Amniotic epithelial cell (primary cell): ENCODE data around the gene TOX2.
"Not testable (repeated sequence)": the region's sequence is repeated elsewhere in the genome, so short reads cannot be mapped to it uniquely, and the experiment has no call there.

Source experiments
- DNase-seq: peaks from one replicate; pipeline ENCODE4 v3.0.0-alpha.2; 2010; ENCODE audit warnings: low read depth

The TOX2 gene

DNA sequence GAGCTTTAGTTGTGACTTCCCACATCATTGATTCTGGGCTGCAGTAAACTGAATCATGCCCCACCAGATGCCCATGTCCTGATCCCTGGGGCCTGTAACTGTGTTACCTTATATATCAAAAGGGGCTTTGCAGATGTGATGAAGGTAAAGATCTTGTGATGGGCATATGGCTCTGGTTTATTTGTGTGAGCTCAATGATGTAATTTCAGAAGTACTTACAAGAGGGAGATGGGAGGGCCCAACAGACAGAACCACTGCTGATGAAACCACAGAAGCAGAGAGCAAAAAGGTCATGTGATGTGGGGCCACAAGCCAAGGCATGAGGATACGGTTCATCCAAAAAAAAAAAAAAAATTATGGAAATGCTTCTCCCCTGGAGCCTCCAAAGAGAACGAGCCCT lies 118.7 kb downstream of the TOX2 start:
- DNase-seq = peak; percentile 58

DNA sequence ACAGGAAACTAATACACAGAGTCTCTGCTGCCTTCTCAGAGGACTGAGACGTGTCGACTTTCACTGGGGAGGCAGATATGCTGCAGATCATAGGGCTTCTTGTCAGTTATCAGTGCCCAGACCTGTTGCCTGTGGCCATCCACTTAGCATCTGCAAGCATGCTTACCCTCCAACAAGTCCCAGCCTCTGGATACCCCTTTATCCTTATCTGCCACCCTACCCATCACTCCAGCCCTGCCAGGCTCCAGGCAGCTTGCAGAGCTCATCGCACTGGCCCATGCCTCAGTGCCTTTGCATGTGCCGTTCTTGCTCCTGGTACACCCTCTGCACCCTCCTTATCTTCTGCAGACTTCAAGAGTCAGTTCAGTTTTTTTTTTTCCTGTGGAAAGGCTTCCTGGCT lies 119.2 kb downstream of the TOX2 start:
- no peak for DNase-seq

- no peak for DNase-seq
Observed at GRCh38 chr20:44034451-44034850, 119.8 kb downstream of the TOX2 start.

DNA sequence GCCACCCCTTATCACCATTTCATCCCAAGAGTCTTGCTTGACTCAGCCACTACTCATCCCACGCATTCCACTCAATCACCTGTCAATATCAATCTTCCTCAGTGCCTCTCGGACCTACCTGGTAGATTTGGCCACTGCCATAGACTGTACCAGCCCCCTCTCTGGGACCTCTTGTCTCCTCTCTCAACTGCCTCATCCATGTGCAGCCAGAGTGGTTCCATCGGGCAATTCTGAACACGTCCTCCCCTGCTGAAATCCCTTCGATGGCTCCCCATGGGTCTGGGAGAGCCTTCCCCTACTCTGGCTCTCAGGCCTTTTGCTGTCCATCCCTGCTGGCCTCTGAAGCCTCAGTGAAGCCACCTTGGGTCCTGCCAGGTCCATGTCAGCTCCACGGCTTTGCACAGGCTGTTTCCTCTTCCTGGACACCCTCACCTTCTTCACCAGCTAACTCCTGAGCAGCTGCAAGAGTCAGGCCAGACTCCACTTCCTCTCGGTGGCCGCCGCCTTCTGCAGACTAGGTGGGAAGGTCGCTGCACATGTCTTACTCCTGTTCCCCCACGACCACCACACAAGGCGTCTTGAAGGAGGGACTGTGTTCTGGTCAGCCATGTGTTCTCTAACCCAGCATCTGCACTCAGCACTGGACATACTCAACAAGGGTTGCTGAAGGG lies 120.4 kb downstream of the TOX2 start:
- no peak for DNase-seq

DNA sequence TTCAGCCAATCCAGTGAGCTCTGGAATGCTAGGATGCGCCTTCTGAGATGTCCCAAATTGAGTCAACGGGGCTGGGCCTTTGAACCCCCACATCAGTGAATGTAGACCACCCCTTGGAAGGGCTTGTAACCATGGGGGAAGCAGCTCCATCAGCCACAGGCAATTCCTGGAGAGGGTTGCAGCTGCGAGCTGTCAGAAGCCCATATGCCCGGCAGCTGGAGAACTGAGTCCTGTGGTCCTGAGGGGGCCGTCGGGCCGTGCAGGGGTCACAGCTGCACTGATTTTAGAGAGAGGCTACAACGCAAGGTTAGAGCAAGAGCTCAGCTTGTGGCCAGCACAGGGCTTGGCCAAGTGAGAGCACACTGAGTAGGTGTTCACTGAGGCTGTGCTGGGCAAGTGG lies 121.3 kb downstream of the TOX2 start:
- DNase-seq = no peak

- DNase-seq = no peak
Observed at GRCh38 chr20:44036441-44036840, 121.8 kb downstream of the TOX2 start.

DNA sequence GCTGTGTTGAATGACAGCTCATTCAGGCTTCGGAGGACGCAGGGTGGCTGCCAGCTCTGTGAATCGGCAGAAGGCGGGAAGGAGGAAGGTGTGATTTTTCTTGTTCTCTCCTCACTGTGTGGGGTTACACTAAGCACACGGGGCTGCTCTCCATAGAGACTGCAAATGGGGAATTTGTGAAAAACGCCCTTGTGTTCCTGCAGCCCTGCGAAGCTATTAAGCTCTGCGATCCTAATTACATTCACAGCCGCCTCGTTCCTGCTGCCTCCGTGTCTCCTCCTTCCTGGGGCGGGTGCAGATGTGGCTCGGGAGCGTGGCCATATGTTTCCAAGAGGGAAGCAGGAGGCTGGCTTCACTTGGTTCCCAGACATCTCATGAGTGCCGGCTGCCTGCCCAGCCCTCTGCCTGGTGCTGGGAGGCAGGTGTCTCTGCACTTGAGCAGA lies 124.0 kb downstream of the TOX2 start:
- no peak for DNase-seq

DNA sequence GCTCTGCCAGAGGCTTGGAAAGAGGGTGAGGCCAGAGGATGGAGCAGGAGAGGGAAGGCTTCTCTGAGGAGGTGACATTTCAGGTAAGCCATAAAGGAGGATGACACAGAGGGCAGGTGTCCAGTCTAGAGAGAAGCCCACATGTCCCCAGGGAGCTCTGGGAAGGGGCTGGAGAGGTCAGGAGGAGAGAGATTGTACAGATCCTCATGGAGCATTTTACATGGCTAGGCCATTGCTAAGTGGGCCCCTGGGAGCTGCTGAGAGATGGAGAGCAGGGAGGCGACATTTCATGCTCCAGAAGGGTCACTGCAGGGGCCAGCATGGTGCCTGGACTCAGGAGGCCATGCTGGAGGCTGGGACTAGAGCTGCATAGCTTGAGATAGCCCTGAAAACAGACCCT lies 124.5 kb downstream of the TOX2 start:
- no peak for DNase-seq

DNA sequence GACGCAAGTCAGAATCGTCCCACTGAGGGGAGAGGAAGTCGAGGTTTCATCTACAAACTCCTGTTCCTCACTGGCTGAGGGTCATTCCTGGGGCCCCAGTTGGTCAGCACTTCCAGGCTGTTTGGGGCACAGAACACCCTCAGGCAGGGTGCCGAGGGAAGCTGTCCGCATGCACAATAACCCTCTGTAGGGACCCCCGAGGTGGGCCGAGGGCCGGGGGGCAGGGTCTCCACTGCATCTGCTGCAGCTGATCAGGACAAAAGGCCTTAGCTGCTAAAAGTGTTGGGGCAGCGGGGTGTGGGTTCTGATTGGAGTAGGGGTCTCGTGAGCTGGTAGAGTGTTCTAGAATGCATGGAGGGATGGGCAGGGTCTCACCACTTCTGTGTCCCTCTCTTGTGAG lies 125.1 kb downstream of the TOX2 start:
- DNase-seq = no peak

GRCh38 chr20:44040202-44040915 lies 125.7 kb downstream of the TOX2 start:
- no peak for DNase-seq

DNA sequence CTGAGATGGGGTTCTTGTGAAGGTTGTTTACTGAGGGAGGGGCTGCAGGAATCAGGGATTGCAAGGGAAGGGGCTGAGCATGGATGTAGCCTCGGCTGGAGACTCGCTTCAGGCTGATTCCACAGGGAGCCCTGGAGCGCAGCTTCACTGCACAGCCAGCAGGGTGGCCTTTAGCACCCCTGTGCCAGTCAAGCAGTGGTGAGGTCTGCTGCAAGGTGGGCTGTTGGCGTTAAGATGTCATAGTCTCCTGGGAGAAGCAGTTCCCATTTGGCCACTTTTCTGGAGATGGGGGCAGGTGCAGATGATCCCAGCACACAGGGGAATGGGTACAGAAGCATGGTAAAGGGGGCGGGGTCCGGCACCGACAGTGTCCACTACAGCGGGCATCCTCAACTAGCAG lies 126.3 kb downstream of the TOX2 start:
- DNase-seq = no peak

DNA sequence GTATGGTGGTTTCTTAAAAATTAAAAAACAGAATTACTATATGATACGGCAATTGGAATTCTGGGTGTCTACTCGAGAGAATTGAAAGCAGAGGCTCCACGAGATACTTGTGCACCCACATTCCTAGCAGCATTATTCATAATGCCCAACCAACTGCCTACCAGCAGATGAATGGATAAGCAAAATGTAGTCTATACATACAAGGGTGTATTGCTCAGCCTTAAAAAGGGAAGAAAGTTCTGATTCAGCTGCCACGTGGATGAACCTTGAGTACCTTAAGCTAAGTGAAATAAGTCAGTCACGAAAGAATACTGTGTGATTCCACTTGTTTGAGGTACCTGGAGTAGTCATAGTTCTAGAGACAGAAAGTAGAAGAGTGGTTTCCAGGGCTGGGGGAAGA lies 130.1 kb downstream of the TOX2 start:
- not testable (repeated sequence) for DNase-seq

DNA sequence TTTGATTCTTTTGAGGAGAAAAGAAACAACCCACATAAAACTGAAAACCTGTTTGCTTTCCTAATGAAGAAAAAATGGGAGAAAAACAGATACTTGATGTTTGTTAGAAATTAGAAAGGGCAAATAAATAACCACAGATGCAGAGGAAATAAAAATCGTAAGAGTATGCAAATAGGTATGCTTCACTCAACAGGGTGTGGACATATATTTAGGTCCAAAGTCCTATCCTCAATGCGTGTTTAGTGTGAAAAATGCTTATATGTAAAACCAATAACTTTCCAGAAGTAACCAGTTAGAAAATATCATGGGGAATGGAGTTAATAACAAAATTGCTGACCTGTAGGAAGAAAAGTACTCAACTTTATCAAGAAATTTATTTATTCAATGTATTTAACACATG lies 135.7 kb downstream of the TOX2 start:
- no peak for DNase-seq

DNA sequence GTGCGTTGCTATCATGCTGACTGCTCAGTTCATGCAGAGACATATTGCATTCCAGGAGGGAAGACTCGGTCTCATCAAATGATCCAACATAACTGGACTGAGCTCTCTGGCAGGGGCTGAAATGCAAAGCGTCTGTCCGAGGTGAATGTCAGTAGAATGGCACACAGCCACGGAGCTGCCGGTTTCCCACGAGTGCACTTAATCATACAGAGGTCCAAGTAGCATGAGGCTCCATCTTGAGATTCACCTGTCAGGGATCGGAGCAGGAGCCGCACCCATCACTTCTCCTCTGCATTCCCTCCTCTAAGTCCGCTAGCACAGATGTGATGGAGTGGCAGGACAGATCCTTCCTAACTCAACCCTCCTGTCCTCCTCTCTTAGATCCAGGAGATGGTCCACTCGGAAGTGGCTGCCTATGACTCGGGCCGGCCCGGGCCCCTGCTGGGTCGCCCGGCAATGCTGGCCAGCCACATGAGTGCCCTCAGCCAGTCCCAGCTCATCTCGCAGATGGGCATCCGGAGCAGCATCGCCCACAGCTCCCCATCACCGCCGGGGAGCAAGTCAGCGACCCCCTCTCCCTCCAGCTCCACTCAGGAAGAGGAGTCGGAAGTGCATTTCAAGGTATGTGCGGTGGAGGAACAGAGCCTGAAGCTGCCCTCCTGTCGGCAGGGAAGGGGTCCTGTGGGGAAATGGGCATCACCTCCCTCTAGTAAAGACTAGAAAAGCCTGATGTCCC lies 136.4 kb downstream of the TOX2 start:
- no peak for DNase-seq

DNA sequence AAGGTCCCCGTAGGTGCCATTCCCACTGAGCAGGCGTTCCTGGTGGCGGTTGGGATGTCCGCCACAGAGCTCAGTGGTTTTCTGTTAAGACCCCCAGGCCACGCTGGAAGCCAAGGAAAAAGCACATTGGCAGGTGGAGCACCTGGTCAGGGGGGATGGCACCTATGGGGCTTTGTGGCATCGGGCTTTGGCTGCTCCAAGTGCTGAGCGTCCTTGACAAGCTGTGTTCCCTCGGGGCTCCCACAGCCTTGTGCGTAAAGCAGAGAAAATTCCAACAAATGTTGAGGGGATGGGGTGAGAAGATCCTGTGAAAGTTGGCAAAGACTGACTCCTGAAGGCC lies 137.0 kb downstream of the TOX2 start:
- no peak for DNase-seq

- DNase-seq = no peak
Observed at GRCh38 chr20:44052166-44052565, 137.5 kb downstream of the TOX2 start.

GRCh38 chr20:44053046-44053445 lies 138.4 kb downstream of the TOX2 start:
- no peak for DNase-seq

- no peak for DNase-seq
Observed at GRCh38 chr20:44054118-44054517, 139.5 kb downstream of the TOX2 start.

GRCh38 chr20:44054849-44055248 lies 140.2 kb downstream of the TOX2 start:
- no peak for DNase-seq

- DNase-seq = no peak
Observed at GRCh38 chr20:44056010-44056698, 141.5 kb downstream of the TOX2 start.

DNA sequence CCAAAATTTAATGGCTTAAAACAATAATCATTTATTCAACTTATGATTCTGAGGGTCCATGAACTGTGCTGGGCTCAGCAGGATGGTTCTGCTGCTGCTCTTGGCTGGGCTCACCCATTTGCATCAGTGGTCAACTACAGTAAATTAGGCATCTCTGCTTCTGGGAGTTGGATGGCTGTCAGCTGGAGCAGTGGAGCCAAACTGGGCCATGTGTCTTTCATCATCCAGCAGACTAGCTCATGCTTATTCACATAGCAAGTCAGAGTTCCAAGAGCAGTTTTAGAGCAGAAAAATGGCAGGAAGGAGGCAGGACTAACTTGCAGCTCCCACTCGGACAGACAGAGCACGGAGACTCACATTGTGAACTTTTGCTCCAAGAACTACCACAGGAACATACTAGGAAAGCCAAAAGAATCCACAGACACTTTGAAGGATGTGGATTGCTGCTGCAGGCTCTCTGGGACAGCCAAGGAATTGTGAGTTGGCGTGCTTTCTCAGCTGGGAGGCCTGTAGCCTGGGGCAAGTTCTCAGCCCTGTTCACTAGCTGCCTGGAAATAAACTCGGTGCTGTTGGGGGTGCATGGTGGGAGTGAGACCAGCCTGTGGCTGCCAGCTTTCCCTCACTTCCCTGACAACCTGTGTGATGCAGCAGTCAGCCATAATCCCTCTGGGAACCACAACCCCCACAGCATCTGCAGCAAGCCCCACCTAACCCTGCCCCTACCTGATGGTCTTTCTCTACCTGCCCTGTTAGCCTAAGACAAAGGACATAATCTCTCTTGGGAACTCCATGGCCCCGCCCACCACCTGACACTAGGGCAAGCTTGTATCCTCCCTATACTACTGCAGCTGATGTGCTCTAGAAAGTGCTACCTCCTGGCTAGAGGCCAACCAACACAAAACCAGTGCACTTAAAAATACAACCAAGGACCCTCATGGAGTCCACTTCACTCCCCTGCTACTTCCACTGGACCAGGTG lies 143.3 kb downstream of the TOX2 start:
- peak; percentile 53 for DNase-seq
